Stimulated activated CD8-positive, alpha-beta memory T cell treated with anti-CD3 and anti-CD28 coated beads, Interleukin-12 subunit alpha, Interleukin-12 subunit beta, amount 100 ng/mL, for 4 hours (primary cell): ENCODE data around the gene TSPAN5.

Source experiments
- DNase-seq: peaks from one replicate; pipeline ENCODE4 v3.0.0-alpha.2; 2020; ENCODE audit warnings: low read depth

Gene TSPAN5

GRCh38 chr4:98617358-98618047, 40.9 kb downstream of the TSPAN5 start:
- DNase-seq, result no peak

- no peak for DNase-seq
These were observed 42.4 kb downstream of the TSPAN5 start for GRCh38 chr4:98615991-98616390.

GRCh38 chr4:98614662-98615061, 43.7 kb downstream of the TSPAN5 start:
- DNase-seq, result no peak

DNA sequence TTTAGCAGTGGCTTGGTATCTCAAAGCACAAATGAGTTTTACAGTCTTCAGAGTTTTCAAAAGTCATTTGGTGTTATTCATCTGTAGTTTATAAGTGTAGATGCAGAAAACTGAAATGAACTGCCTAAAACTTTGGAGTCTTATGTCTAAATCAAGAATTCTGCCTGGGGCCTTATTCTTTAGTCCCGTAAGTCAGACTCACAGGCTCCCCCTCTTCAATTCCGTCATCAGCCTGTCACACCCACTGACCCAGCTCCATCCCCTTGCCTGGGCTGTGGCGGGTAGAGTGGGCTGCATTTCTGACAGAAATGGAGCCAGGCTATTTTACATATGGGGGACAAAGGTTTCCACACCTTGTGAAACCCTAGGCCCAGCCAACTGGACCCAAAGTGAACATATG, 44.3 kb downstream of the TSPAN5 start:
- DNase-seq, result no peak

- DNase-seq, result no peak
These were observed 44.8 kb downstream of the TSPAN5 start for GRCh38 chr4:98613453-98614075.

DNA sequence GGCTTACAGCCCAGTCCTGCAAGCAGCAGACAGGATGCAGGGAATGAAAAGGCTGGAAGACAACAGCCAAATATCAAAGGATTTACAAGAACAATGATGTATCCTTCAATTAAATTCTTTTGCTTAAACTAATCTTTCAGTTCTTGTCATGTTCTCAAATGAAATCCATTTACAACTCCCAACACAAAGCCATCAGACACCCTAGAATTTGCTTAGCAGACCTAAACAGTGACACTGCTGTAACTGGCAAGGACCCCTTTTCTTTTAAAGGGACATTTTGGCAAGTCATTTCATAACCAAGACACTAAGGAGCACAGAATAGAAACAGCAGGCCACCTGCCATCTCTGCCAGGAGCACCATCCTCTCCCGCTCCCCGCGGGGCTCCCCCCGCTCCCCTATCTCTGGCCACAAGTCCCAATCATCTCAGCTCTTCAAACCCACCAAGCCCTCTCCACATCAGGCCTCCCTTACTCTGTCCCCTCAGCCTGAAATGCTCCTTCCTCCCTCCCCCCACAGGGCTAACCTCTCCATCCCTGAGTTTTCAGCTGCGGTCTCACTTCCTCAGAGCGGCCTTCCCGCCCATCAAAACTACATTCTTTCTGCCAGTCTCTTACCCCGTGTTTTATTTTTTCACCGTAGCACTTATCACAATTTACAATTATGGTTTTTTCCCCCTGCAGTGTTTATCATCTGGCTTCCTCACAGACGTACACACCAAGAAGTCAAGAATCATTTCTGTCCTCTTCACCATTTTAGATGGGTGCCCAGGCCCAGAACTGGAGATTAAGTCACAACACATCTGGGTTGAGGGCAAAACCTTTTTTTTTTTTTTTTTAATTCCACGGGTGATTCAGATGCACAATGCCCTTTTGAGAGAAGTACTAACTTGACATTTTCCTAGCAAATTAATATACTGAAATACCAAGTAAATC, 45.8 kb downstream of the TSPAN5 start:
- no peak for DNase-seq

GRCh38 chr4:98611677-98612317, 46.6 kb downstream of the TSPAN5 start:
- DNase-seq, result no peak

GRCh38 chr4:98610926-98611676, 47.3 kb downstream of the TSPAN5 start:
- DNase-seq, result no peak

- DNase-seq, result no peak
These were observed 48.0 kb downstream of the TSPAN5 start for GRCh38 chr4:98610431-98610830.

- no peak for DNase-seq
These were observed 48.5 kb downstream of the TSPAN5 start for GRCh38 chr4:98609934-98610333.

DNA sequence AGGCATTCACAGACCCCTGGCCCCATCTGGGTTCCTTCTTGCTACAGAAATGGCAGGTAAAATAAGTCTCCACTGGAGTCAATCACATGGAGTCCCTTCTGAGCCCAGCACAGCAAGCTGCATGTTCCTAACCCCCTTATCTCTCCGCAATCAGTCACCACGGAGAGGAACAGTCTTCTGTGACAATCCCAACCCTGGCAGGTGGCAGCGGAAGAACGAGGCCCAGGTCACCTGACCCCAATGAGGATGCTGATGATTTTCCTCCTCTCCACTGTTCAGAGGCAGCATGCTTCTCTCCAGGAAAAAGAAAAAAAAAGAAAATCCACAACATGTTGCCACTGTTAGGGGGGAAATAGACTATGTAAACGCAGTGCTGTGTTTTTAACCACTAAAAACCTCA, 50.1 kb downstream of the TSPAN5 start:
- DNase-seq, result no peak

GRCh38 chr4:98606894-98607293, 51.5 kb downstream of the TSPAN5 start:
- DNase-seq, result no peak

GRCh38 chr4:98605216-98605615, 53.2 kb downstream of the TSPAN5 start:
- DNase-seq, result no peak

- DNase-seq, result no peak
These were observed 53.7 kb downstream of the TSPAN5 start for GRCh38 chr4:98604723-98605122.

DNA sequence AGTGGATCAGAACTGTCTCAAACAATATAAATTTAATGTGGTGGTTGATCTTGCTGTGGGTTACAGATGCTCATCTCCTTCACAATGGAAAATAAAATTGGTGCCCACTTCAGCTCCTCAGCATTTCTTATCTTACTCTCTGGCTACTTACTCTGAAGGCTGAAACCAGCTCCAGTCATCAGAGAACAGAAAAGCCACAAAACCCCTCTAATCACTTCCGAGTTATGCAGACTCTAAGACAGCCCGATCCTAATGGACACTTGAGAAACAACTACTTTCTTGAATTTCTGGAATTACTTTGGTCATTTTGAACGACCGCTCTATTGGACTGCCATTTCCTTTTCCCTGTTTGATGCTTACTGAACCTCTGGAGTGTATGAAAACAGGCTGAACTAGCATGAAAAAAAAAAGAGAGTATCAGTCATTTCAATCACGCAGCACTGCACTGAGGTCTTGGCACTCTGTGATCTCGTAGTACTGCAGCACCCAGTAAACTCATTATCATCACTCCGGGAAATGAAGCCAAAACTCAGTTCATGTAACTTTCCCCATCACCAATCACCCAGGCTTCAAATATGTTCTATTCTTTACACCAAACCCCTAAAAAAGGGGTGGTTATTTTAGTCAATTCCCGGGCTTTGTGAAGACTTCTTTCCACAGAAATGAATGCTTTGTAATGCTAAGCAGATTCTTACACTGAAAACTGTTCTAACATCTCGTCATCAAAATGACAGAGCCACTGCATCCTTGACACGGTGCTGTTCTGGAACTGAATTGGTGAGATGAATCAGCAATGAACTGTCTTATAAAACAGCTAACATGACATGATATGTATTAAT, 54.5 kb downstream of the TSPAN5 start:
- no peak for DNase-seq

GRCh38 chr4:98602270-98602669, 56.1 kb downstream of the TSPAN5 start:
- DNase-seq, result no peak

DNA sequence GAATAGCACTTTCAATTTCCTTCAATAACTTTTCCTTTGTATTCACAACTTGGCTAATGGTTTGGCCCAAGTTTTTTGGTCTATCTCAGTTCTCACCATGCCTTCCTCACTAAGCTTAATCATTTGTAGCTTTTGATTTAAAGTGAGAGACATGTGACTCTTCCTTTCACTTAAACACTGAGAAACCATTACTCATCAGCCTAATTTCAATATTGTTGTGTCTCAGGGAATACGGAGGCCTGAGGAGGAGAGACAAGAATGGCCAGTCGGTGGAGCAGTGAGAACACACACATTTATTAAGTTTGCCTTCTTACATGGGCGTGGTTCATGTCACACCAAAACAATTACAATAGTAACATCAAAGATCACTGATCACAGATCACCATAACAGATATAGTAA, 56.7 kb downstream of the TSPAN5 start:
- no peak for DNase-seq

DNA sequence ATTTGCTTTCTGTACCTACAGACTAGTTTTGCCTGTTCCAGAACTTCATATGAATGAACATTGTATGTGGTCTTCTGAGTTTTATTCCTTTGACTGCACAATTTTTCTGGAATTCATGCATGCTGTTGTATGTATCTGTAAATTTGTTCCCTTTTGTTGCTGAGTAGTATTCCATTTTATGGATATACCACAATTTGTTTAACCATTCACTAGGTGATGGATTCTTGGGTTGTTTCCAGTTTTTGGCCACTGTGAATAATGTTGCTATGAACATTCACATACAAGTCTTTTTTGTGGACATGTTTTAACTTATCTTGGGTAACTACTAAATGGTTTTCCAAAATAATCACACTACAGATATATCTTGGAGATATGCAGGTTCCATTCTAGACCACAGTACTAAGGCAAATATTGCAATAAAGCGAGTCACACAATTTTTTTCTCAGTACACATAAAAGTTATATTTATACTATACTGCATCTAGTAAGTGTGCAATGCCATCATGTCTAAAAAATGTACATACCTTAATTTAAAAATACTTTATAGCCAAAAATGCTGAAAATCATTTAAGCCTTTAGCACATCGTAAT, 58.7 kb downstream of the TSPAN5 start:
- DNase-seq, result no peak

GRCh38 chr4:98586962-98587354, 71.5 kb downstream of the TSPAN5 start:
- no peak for DNase-seq

DNA sequence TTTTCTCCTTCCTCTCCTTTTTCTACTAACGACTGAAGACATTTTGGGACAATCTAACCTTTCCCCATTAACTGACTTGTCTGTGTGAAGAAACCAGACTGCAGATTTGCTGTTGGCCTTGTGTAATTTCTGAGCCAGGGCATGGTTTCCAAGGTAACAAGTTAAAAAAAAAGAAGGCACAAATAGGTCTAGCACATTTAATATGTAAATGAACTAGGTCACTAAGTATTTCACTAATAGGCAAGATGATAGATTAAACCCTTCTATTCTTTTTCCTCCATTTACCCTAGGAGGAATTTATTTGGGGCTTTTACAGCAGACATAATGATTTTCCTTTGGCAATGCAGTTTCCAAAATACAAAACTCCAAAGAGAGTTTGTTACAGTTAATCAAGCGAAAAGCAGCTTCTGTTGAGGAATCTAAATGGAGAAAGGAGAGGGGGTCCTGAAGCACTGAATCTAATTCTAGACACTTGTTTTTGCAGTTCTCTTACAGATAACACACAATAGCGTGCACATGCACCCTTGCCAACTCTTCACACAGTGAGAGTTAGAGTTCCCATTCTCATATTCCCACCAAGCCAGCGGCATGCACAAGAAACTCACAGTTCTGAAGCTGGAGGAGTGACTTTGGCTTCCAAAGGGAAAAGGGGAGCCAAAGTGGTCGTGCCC, 72.0 kb downstream of the TSPAN5 start:
- DNase-seq, result no peak
